ENCODE measurements around the gene COA8. TPM values are rescaled to one million over a fixed set of nuclear protein-coding genes. Genes with fewer than 3 reads are reported as not detected.
"Not testable (repeated sequence)": the region's sequence is repeated elsewhere in the genome, so short reads cannot be mapped to it uniquely, and the experiment has no call there.

Gene COA8
- 59.0 TPM for polyA plus RNA-seq (ENCODE audit: insufficient read length)

GRCh38 chr14:103562429-103563225 lies at the start of gene COA8, which contains the start of gene BAG5:
TSS of gene COA8 (plus strand) at chr14:103562960. CDS start at chr14:103563002, 42 bp downstream.
TSS of gene BAG5 (minus strand) at chr14:103562657. CDS start at chr14:103561164, 1,493 bp downstream.
- DNase-seq, result peak; percentile 90

DNA sequence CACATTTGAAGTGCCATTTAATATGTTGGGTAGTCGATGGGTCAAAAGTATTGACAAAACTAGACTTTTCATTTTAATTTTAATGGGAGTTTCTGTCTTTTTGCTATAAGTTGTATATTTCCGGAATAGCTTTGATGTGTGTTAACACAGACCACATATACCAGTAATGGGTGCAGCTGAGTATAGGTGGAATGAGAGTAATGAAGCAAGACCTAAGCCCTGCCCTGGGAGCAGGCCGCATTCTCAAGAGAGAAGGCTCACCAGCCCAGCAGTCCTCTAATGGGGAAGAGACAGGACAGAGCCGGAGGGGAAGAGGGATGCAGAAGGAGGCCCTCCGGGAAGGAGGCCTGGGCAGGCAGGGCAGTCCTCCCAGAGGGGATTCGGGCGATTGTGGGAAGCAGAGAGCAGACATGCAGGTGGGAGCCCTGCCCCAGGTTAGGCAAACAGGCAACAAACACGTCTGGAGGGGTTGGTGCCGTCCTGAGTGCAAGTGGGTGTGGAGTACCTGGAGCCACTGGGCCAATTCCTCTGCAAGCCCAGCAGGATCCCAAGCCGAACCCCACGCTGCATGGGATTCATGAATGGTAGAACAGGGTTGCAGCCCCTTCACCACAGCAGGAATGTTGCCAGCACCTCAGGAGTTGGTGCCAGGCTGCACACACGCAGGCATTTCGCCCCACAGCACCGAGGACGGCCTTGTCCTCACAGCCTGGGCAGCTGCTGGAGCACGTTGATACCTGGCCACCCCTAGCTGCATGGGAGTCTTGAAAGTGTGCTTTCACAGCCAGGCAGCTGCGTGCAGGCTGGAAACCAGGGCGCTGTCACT lies 48.0 kb upstream of the COA8 start:
- DNase-seq, result no peak

- DNase-seq, result no peak
These were observed 46.2 kb upstream of the COA8 start for GRCh38 chr14:103516426-103517173.

- no peak for DNase-seq
These were observed 45.6 kb upstream of the COA8 start for GRCh38 chr14:103517174-103517566.

- DNase-seq, result no peak
These were observed 44.9 kb upstream of the COA8 start for GRCh38 chr14:103517721-103518421.

DNA sequence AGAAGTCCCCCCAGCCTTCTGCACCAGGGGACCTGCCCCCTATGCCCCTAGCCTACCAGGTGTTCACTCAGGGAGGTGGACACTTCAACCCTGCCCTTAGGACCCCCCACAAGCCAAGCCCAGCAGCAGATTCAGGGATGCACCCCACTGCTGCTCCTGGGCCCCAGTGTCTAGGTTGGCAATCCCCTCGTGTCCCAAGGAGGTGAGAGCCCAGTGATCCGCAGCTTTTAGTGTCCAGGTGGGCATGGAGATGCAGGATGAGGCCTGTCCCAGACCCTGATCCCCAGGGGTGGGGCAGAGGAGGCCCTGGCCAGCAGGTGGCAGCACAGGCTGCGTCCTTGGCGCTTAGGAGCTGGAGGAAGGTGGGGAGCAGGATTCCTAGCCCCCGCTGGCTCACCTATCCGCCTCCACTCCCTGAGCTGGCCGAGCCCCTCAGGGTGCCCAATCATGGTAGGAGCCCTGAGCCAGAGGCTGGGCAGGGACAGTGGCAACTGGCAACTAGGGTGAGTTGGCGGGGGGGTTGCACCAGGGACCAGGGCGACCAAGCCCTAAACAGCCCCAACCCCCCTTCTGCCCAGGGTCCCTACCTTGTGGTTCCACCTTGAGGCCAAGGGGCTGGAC lies 44.2 kb upstream of the COA8 start:
- no peak for DNase-seq

DNA sequence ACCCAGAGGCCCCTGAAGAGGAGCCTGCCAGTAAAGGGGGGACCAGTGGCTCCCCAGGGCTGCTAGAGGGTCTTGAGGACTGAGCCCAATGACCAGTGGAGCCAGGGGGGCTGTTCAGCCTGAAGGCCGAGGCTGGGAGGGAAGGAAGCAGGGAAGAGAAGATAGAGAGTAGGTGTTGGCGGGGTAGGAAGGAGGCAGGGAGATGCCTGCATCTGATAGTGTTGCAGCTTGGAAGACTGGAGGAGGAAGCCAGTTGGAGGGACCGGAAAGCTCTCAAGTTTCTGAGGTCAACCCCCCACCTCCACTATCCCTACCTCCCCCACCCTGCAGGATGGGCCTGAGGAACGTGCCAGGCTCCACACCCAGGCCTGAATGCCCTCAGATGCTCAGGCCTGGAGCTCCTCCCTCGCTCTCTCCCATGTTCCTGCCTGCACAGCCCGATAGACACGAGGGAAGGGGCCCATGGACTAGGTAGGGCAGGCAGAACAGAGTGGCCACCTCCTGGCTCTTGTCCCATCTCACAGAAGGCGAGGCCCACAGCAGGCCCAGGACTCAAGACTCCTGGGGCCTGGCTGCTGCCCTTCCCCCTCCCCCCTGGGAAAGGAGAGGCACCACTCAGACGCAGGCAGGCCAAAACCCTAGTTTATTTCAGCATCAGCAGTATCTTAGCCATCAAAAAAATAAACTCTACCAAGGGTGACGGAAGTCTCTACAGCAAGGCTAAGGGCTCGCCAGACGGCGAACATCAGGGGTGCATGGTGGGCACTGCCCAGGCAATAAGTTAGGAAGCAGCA lies 43.5 kb upstream of the COA8 start:
- DNase-seq, result no peak

- no peak for DNase-seq
These were observed 42.9 kb upstream of the COA8 start for GRCh38 chr14:103519837-103520212.

- DNase-seq, result no peak
These were observed 42.5 kb upstream of the COA8 start for GRCh38 chr14:103520269-103520656.

GRCh38 chr14:103520657-103521437 lies 41.9 kb upstream of the COA8 start:
- peak; percentile 67 for DNase-seq

- no peak for DNase-seq
These were observed 41.3 kb upstream of the COA8 start for GRCh38 chr14:103521438-103521950.

GRCh38 chr14:103521951-103522563 lies 40.7 kb upstream of the COA8 start:
- no peak for DNase-seq

GRCh38 chr14:103522649-103523574 lies 39.8 kb upstream of the COA8 start, which contains the start of gene CKB:
TSS of gene CKB (minus strand) at chr14:103522830. CDS start at chr14:103522493, 337 bp downstream.
- peak; percentile 63 for DNase-seq

GRCh38 chr14:103523575-103523954 lies 39.2 kb upstream of the COA8 start:
- no peak for DNase-seq

DNA sequence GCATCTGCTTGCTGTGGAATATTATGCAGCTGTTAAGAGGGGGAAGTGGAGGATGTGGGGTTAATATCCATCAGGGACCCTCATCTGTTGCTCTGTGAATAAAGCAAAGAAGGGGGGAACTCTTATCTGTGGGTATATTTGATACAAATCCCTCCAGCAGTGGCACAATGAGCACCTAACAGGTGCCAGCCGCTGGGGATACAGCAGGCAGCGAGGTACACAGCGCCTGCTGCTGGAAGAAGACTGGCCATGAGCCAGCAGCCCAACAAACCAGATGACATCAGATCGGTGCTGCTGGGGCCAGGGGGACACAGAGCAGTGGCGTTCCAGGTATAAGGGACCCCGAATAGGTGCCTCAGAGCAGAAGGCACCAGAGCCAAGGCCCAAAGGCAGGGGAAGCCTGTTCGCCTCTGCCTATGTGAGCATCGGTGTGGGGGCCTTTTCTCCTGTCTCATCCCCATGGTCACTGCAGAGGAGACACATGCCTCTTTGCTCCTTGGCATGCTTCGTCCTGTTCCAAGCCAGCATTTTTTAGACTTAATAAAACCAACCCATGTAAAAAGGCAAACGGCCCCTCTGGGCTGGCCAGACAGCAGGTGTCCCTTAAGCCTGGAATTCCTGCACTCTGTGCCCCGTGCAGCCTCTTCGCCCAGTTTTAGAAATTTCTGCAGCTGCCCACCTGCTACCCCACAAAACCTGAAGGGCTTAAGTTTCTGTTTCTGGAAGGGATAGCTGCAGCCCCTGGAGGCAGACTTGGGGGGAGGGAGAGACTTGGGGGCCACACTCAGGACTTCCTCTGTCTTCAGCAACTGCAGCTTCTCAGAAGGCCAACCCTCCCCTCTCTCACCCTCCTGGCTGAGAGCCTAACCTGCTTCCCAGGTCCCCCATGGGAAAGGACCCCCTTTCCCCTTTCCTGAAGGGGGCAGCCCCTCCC lies 38.5 kb upstream of the COA8 start:
- DNase-seq, result no peak

DNA sequence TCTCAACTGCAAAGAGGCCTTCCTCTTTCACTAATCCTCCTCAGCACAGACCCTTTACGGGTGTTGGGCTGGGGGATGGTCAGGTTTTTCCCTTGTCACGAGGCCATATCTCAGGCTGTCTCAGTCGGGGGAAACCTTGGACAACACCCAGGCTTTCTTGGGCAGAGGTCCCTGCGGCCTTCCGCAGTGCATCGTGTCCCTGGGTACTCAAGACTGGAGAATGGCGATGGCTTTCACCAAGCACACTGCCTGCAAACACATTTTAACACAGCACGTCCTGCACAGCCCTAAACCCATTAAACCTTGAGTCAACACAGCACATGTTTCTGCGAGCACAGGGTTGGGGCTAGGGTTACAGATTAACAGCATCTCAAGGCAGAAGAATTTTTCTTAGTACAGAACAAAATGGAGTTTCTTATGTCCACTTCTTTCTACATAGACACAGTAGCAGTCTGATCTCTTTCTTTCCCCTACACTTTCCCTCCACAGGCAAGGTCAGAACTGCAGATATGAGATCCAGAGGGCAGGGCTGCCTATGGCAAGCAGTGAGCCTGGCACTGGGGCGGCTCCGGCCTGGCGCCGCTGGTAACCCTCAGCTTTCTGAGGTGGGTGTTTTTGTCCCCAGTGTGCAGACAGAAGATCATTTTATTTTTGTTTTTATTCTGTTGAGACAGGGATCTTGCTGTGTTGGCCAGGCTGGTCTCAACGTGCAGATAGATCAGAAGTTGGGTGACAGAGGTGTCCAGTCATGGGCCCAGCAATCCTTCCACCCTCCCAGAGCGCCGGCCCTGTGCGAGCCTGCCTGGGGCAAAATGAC lies 37.1 kb upstream of the COA8 start:
- DNase-seq, result not testable (repeated sequence)

Measured in hindlimb muscle (tissue), 1 donor.